ENCODE data around the gene TLCD3B.

GRCh38 chr16:30049871-30050270 lies 18.8 kb upstream of the TLCD3B start:
- TF ChIP-seq CTCF (IDR thresholded peaks at IDR 0.05 in 4 of 5, conservative IDR thresholded peaks at IDR 0.05 in 1 of 5) (no peak), POLR2A (IDR thresholded peaks at IDR 0.05) (no peak)

Measured in gastrocnemius medialis (tissue), 4 donors.